HepG2 (cell line): Measurements from ENCODE around the gene NUP93. TPM values are rescaled to one million over a fixed set of nuclear protein-coding genes. Genes with fewer than 3 reads are reported as not detected.
A peak's percentile ranks its signal among the peaks of the same experiment; 100 is the strongest.

Experiments used
- BCL6 ChIP-seq: IDR thresholded peaks from 2 replicates; pipeline ENCODE4 v1.6.1; 2016; ENCODE audit warnings: missing genetic modification reagents, missing compliant biosample characterization
- EED ChIP-seq: sonication (generic); formaldehyde crosslinking; IDR thresholded peaks from 2 replicates; pipeline ENCODE4 v1.5.0; 2020; ENCODE audit warnings: mild to moderate bottlenecking, missing genetic modification reagents
- ETV5 ChIP-seq: IDR thresholded peaks from 2 replicates; pipeline ENCODE4 v1.6.1; 2018; ENCODE audit warnings: missing biosample characterization, missing genetic modification reagents, inconsistent platforms, borderline replicate concordance
- GATA4 ChIP-seq: sonication (generic); IDR thresholded peaks from 2 replicates; pipeline ENCODE4 v1.6.1; 2016; ENCODE audit warnings: antibody characterized with exemption, low read depth, borderline replicate concordance
- IKZF4 ChIP-seq: sonication (generic); formaldehyde crosslinking; IDR thresholded peaks from 2 replicates; pipeline ENCODE4 v1.5.1; 2020; ENCODE audit warnings: borderline replicate concordance, mild to moderate bottlenecking, low read depth, missing genetic modification reagents; ENCODE audit errors: not compliant biosample characterization
- MLX ChIP-seq: IDR thresholded peaks from 2 replicates; pipeline ENCODE4 v1.6.1; 2016
- POLR2A ChIP-seq, 2 experiments: IDR thresholded peaks; 2 replicates each; pipeline ENCODE4 v1.6.1; 2011; ENCODE audit warnings: low read depth in 2 of 2, low read length in 2 of 2, mild to moderate bottlenecking in 1 of 2, moderate library complexity in 1 of 2; ENCODE audit not compliant: insufficient read depth in 1 of 2
- RAD21 ChIP-seq: fragments of 450-650 bp; formaldehyde crosslinking; IDR thresholded peaks from 2 replicates; pipeline ENCODE4 v1.5.0; 2020; ENCODE audit warnings: mild to moderate bottlenecking
- SCMH1 ChIP-seq: sonication (generic); formaldehyde crosslinking; IDR thresholded peaks from 2 replicates; pipeline ENCODE4 v1.9.0; 2021; ENCODE audit warnings: missing genetic modification reagents, mild to moderate bottlenecking, borderline replicate concordance
- STAG1 ChIP-seq: sonication (generic); formaldehyde crosslinking; IDR thresholded peaks from 2 replicates; pipeline ENCODE4 v1.4.0; 2020; ENCODE audit warnings: missing genetic modification reagents
- TARDBP ChIP-seq: sonication (generic); formaldehyde crosslinking; IDR thresholded peaks from 2 replicates; pipeline ENCODE4 v1.8.0; 2022; ENCODE audit warnings: mild to moderate bottlenecking, missing genetic modification reagents
- TBP ChIP-seq: sonication (generic); formaldehyde crosslinking; IDR thresholded peaks from 2 replicates; pipeline ENCODE4 v1.5.0; 2020; ENCODE audit warnings: missing genetic modification reagents
- TBX2 ChIP-seq: sonication (generic); formaldehyde crosslinking; IDR thresholded peaks from 2 replicates; pipeline ENCODE4 v1.5.0; 2020; ENCODE audit warnings: missing genetic modification reagents, mild to moderate bottlenecking, borderline replicate concordance
- TOE1 ChIP-seq: sonication (generic); formaldehyde crosslinking; IDR thresholded peaks from 2 replicates; pipeline ENCODE4 v1.4.0; 2020; ENCODE audit warnings: mild to moderate bottlenecking, missing genetic modification reagents
- ZBED4 ChIP-seq: sonication (generic); formaldehyde crosslinking; IDR thresholded peaks from 2 replicates; pipeline ENCODE4 v1.4.0; 2020; ENCODE audit warnings: missing genetic modification reagents, borderline replicate concordance
- ZFX ChIP-seq: sonication (generic); formaldehyde crosslinking; IDR thresholded peaks from 2 replicates; pipeline ENCODE4 v1.4.0; 2020; ENCODE audit warnings: mild to moderate bottlenecking, low read depth, missing genetic modification reagents, moderate library complexity
- ZNF513 ChIP-seq: sonication (generic); formaldehyde crosslinking; conservative IDR thresholded peaks from 2 replicates; pipeline ENCODE4 v1.5.0; 2020; ENCODE audit warnings: missing genetic modification reagents
- ZNF564 ChIP-seq: sonication (generic); formaldehyde crosslinking; IDR thresholded peaks from 2 replicates; pipeline ENCODE4 v1.8.1; 2023; ENCODE audit warnings: mild to moderate bottlenecking, missing genetic modification reagents
- ZSCAN29 ChIP-seq: sonication (generic); formaldehyde crosslinking; conservative IDR thresholded peaks from 2 replicates; pipeline ENCODE4 v1.4.0; 2020; ENCODE audit warnings: mild to moderate bottlenecking, missing genetic modification reagents
- polyA plus RNA-seq, 8 experiments: library from polyadenylated mRNA; depleted of rRNA in 3 of 8; stranded (reverse) in 7 of 8; unstranded in 1 of 8; fragments of >200 nt; fragmentation: Illumina TruSeq in 4 of 8; extraction: Trizol in 4 of 8; gene quantifications; 2 replicates each; pipeline versions ENCODE4 v1.2.1 to v1.2.3, GENCODE V29; 2011 to 2016; ENCODE audit warnings: low read depth in 4 of 8, missing spikeins in 1 of 8, mixed read lengths in 1 of 8; ENCODE audit not compliant: insufficient read depth in 1 of 8
- total RNA-seq, 5 experiments: library from RNA; depleted of rRNA; stranded (reverse); fragments of >200 nt; fragmentation: Illumina TruSeq; extraction: Trizol; gene quantifications; 2 replicates each; pipeline ENCODE4 v1.2.3, GENCODE V29; 2016; ENCODE audit warnings: low read depth in 1 of 5

The NUP93 gene
- total and polyA plus RNA-seq, 2 of the 13 experiments (the other 11 are each of a cell fraction or from before 2014, with no cell fraction given), result 58.5 to 140 TPM

- no peak for TF ChIP-seq TOE1
- TF ChIP-seq ZFX, result 0 out of 2 replicates have a peak, but pooled peaks have one; percentile 6
- TF ChIP-seq ZNF513 (CRISPR knock-in tag), result no peak
- no peak for TF ChIP-seq POLR2A (IDR thresholded peaks at IDR 0.05; ENCODE audit: insufficient read depth in 1 of 2, low read depth in 2 of 2, low read length in 2 of 2)
- no peak for TF ChIP-seq GATA4
- no peak for TF ChIP-seq IKZF4
- TF ChIP-seq TARDBP (CRISPR knock-in tag), result no peak
- TF ChIP-seq ZNF564 (CRISPR knock-in tag), result no peak
- 0 out of 2 replicates have a peak, but pooled peaks have one; percentile 2 for TF ChIP-seq TBX2
- 0 out of 2 replicates have a peak, but pooled peaks have one; percentile 28 for TF ChIP-seq BCL6
- TF ChIP-seq EED (CRISPR knock-in tag), result no peak
- no peak for TF ChIP-seq SCMH1 (CRISPR knock-in tag)
- TF ChIP-seq MLX (CRISPR knock-in tag), result no peak
- peak; percentile 58 for TF ChIP-seq STAG1 (CRISPR knock-in tag)
- no peak for TF ChIP-seq ZBED4
- TF ChIP-seq RAD21 (CRISPR knock-in tag), result peak; percentile 53; the same call in 1 of the 2 replicates
- no peak for TF ChIP-seq TBP (CRISPR knock-in tag)
- TF ChIP-seq ETV5 (CRISPR knock-in tag), result no peak
- no peak for TF ChIP-seq ZSCAN29
- TF ChIP-seq, all 625 proteins: peak for 18
Measured at GRCh38 chr16:56851671-56852400, 121.9 kb downstream of the NUP93 start (continued).
